SH-SY5Y (cell line): Measurements from ENCODE around the gene RASAL2.

Experiments
- GATA2 ChIP-seq: IDR thresholded peaks from 2 replicates; pipeline ENCODE4 v1.6.1; 2011; ENCODE audit warnings: mild to moderate bottlenecking, low read depth, low read length
- GATA3 ChIP-seq: IDR thresholded peaks from 2 replicates; pipeline ENCODE4 v1.6.1; 2011; ENCODE audit warnings: low read depth, mild to moderate bottlenecking, low read length, moderate library complexity

DNA sequence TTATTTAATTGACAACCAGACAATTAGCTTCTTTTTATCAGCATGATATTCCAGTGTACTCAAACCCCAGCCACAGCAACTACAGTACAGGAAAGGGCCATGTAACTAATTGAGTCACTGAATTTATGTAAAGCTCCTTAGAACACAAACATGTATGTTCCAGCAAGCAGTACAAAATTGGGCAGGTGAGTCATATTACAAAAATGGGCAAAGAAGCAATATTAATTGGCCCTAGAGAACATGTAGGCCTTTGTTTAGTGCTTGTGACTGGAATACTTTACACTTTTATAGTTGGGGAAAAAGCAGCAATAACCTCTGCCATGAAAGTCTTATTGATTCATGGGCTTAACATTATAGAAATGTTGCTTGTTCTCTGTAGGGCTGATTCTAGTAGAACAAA is 371.1 kb downstream of the RASAL2 start:
- TF ChIP-seq GATA2: no peak
- no peak for TF ChIP-seq GATA3
